ENCODE measurements around the gene RPL13. TPM values are rescaled to one million over a fixed set of nuclear protein-coding genes. Genes with fewer than 3 reads are reported as not detected.

Gene RPL13
- total RNA-seq, 3 donors from 2014 or later: 1,693 to 1,792 (median 1,717) TPM

- no peaks in the 10 kb centered on the region for H3K9me3 ChIP-seq
- H3K36me3 ChIP-seq (ENCODE audit: low read depth): no peaks in the 10 kb centered on the region
- no peak overlapping the region for H3K4me3 ChIP-seq
- intact Hi-C loops (cut with DNase I, micrococcal nuclease): no loop called here
- TF ChIP-seq, protein P1, sequence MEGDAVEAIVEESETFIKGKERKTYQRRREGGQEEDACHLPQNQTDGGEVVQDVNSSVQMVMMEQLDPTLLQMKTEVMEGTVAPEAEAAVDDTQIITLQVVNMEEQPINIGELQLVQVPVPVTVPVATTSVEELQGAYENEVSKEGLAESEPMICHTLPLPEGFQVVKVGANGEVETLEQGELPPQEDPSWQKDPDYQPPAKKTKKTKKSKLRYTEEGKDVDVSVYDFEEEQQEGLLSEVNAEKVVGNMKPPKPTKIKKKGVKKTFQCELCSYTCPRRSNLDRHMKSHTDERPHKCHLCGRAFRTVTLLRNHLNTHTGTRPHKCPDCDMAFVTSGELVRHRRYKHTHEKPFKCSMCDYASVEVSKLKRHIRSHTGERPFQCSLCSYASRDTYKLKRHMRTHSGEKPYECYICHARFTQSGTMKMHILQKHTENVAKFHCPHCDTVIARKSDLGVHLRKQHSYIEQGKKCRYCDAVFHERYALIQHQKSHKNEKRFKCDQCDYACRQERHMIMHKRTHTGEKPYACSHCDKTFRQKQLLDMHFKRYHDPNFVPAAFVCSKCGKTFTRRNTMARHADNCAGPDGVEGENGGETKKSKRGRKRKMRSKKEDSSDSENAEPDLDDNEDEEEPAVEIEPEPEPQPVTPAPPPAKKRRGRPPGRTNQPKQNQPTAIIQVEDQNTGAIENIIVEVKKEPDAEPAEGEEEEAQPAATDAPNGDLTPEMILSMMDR (IDR thresholded peaks at IDR 0.05): no peak
- no peak for ATAC-seq
- H3K4me1 ChIP-seq (ENCODE audit: low read depth): no peaks in the 10 kb centered on the region
- no peak for DNase-seq
Observed at GRCh38 chr16:89601906-89602272, 41.4 kb downstream of the RPL13 start.

GRCh38 chr16:89602273-89602951 lies 41.9 kb downstream of the RPL13 start:
- Histone ChIP-seq H3K36me3 (ENCODE audit: low read depth) (no peaks in the 10 kb centered on the region), H3K9me3 (no peaks in the 10 kb centered on the region), H3K4me3 (no peak overlapping the region), H3K4me1 (ENCODE audit: low read depth) (no peaks in the 10 kb centered on the region)
- intact Hi-C loops (cut with DNase I, micrococcal nuclease): no loop called here
- TF ChIP-seq, protein P1 (IDR thresholded peaks at IDR 0.05): no peak
- peak; percentile 57 for ATAC-seq
- DNase-seq: no peak

DNA sequence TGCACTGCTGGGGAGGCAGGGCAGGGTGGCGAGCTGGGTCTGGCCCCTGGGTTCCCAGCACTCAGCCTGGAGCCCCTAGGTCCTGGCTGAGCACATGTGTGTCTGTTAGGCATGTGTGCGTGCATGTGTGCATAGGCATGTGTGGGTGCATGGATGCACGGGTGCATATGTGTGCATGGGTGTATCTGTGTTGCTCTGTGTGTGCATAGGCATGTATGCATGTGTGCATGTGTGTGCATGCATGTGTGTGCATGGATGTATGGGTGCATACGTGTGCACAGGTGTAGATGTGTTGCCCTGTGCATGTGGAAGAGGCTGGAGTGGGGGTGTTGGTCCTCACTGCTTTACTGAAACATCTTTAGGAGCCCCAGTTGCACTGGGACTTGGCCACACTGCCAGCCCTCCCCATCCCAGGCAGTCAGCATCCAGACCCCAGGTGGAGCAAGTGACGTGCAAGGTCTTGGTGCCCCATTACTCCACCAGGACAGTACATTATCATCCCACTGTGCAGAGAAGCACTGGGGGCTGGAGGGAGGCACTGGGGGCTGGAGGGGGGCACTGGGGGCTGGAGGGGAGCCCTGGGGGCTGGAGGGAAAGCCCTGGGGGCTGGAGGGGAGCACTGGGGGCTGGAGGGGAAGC lies 42.6 kb downstream of the RPL13 start:
- DNase-seq (no peak), ATAC-seq (peak; percentile 6)

DNA sequence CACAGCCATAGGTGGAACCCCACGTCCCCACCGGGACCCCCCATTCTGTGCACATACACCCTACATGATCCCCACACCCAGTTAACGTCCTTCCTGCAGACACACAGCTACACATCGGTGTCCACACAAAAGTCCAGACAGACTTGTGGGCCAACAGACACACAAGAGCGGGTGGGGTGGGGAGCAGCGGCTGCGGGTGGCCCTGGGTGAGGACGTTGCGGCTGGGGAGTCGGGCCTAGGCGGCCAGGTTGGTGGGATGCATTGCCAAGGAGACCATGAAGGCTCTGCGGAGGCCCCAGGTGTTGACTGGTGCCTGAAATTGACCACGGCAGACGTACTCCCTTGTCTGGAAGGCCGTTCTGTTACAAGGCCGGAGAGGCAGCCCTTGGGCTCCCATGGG lies 44.3 kb downstream of the RPL13 start:
- H3K36me3 ChIP-seq (ENCODE audit: low read depth): no peaks in the 10 kb centered on the region
- no peak overlapping the region for H3K4me3 ChIP-seq
- ATAC-seq (no peak), DNase-seq (no peak)
- H3K9me3 ChIP-seq: no peaks in the 10 kb centered on the region
- no peaks in the 10 kb centered on the region for H3K4me1 ChIP-seq (ENCODE audit: low read depth)
- intact Hi-C loops (cut with DNase I, micrococcal nuclease): no loop called here
- TF ChIP-seq, protein P1 (IDR thresholded peaks at IDR 0.05): no peak

More for the DNA sequence above, 42.6 kb downstream of the RPL13 start:
- Histone ChIP-seq H3K4me3 (no peak overlapping the region), H3K9me3 (no peaks in the 10 kb centered on the region), H3K36me3 (ENCODE audit: low read depth) (no peaks in the 10 kb centered on the region), H3K4me1 (ENCODE audit: low read depth) (no peaks in the 10 kb centered on the region)
- intact Hi-C loops (cut with DNase I, micrococcal nuclease): no loop called here
- TF ChIP-seq, protein P1 (IDR thresholded peaks at IDR 0.05): no peak

- intact Hi-C loops (cut with DNase I, micrococcal nuclease): no loop called here
- DNase-seq: no peak
- TF ChIP-seq, protein P1 (IDR thresholded peaks at IDR 0.05): no peak
Observed at GRCh38 chr16:89605186-89605970, 44.9 kb downstream of the RPL13 start.

More at GRCh38 chr16:89605186-89605970, 44.9 kb downstream of the RPL13 start:
- H3K4me3 ChIP-seq: no peak overlapping the region
- no peaks in the 10 kb centered on the region for H3K36me3 ChIP-seq (ENCODE audit: low read depth)
- no peaks in the 10 kb centered on the region for H3K9me3 ChIP-seq
- ATAC-seq: no peak
- no peaks in the 10 kb centered on the region for H3K4me1 ChIP-seq (ENCODE audit: low read depth)
